Cardiac muscle cell (in vitro differentiated cells and primary cell): Measurements from ENCODE around the gene IGSF23. TPM values are rescaled to one million over a fixed set of nuclear protein-coding genes. Genes with fewer than 3 reads are reported as not detected.

Source experiments
- DNase-seq, 2 donors: peaks; one replicate each; pipeline versions ENCODE4 v3.0.0 to v3.0.0-alpha.2; 2010 to 2017; ENCODE audit warnings: low read depth in 1 of 2, low spot score in 1 of 2
- H3K27ac ChIP-seq: fragments of 200-600 bp; sonication (generic); 2 replicates; pipeline ENCODE4 v1.5.1; 2016
- H3K27me3 ChIP-seq: fragments of 200-600 bp; sonication (generic); 2 replicates; pipeline ENCODE4 v1.6.0; 2016; ENCODE audit warnings: control low read depth
- H3K36me3 ChIP-seq: fragments of 200-600 bp; sonication (generic); 2 replicates; pipeline ENCODE4 v1.5.1; 2016; ENCODE audit warnings: control low read depth
- H3K4me1 ChIP-seq: fragments of 200-600 bp; sonication (generic); 2 replicates; pipeline ENCODE4 v1.8.1; 2017; ENCODE audit warnings: low read depth, mild to moderate bottlenecking, mixed run types
- H3K4me3 ChIP-seq: fragments of 200-600 bp; sonication (generic); 2 replicates; pipeline ENCODE4 v1.5.1; 2016; ENCODE audit warnings: mild to moderate bottlenecking
- H3K9me3 ChIP-seq: fragments of 200-600 bp; sonication (generic); 2 replicates; pipeline ENCODE4 v1.5.1; 2017; ENCODE audit warnings: low read depth, mild to moderate bottlenecking, control low read depth
- polyA plus RNA-seq: library from polyadenylated mRNA; unstranded; fragments of >200 nt; fragmentation: Nextera tagmentation; extraction: Ambion mirVana; gene quantifications from 2 replicates; pipeline ENCODE4 v1.2.1, GENCODE V29; 2016
- total RNA-seq: library from RNA; depleted of rRNA; stranded (reverse); fragments of >200 nt; gene quantifications from 2 replicates; pipeline ENCODE4 v1.2.3, GENCODE V29; 2016
- TF ChIP-seq, protein P1 (sequence below): IDR thresholded peaks from 2 replicates; pipeline ENCODE4 v1.5.1; 2012; ENCODE audit warnings: low read depth, mild to moderate bottlenecking, low read length

The IGSF23 gene
- total and polyA plus RNA-seq, 2 experiments from 2014 or later = not detected

DNA sequence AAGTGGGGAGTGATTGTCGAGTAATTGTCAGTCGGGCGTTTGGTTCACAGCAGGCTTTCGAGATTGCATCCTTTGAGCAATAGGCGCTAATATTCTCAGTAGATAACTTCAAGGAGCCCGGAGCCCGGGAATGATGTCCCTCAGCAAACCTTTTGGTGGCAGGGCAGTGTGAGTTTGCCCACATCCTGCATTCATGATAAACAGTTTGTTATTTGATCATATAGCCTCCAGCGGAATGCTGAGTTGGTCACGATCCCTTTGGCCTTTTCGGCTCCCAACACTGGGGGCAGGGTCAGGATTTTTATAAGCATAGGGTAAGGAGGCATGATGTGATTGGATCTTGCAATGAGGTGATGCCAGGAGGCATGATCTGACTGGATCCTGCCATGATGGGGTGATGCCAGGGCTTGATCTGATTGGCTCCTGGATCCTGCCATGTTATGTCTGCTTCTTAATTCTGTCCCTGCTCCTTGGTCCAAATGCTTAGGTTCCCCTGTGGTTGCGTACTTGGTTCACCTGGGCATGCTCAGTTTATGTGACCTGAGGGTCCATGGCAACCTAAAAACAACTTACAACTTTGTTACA, 38.2 kb upstream of the IGSF23 start:
- Histone ChIP-seq H3K27ac (no peak overlapping the region), H3K4me3 (no peak overlapping the region), H3K4me1 (no peaks in the 10 kb centered on the region), H3K36me3 (no peaks in the 10 kb centered on the region), H3K9me3 (no peaks in the 10 kb centered on the region), H3K27me3 (no peaks in the 10 kb centered on the region)
- no peak for DNase-seq
- TF ChIP-seq, protein P1, sequence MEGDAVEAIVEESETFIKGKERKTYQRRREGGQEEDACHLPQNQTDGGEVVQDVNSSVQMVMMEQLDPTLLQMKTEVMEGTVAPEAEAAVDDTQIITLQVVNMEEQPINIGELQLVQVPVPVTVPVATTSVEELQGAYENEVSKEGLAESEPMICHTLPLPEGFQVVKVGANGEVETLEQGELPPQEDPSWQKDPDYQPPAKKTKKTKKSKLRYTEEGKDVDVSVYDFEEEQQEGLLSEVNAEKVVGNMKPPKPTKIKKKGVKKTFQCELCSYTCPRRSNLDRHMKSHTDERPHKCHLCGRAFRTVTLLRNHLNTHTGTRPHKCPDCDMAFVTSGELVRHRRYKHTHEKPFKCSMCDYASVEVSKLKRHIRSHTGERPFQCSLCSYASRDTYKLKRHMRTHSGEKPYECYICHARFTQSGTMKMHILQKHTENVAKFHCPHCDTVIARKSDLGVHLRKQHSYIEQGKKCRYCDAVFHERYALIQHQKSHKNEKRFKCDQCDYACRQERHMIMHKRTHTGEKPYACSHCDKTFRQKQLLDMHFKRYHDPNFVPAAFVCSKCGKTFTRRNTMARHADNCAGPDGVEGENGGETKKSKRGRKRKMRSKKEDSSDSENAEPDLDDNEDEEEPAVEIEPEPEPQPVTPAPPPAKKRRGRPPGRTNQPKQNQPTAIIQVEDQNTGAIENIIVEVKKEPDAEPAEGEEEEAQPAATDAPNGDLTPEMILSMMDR = no peak

DNA sequence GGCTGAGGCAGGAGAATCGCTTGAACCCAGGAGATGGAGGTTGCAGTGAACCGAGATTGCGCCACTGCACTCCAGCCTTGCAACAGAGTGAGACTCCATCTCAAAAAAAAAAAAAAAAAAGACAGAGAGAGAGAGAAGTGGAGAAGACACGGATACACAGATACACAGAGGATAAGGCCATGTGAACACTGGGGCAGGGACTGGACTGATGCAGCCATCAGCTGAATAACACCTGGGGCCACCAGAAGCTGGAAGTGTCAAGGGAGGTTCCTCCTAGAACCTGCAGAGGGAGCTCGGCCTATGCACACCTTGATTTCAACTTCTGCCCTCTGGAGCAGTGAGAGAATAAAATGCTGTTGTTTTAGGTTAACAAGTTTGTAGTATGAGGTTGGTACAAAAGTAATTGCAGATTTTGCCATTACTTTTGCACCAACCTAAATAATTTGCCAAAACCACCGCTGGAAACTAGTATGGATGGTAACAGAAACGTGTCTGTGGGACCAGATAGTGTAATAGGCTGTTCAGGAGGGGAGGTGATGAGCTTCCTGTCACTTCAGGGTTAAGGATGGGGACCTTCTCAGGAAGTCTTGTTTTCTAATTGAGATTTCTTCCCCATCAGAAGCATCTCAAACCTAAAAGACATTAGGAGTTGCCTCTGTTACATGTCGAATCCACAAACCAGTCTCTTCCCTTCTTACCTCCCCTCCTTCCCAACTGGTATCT, 36.4 kb upstream of the IGSF23 start:
- no peaks in the 10 kb centered on the region for H3K36me3 ChIP-seq
- H3K27ac ChIP-seq = no peak overlapping the region
- no peak overlapping the region for H3K4me3 ChIP-seq
- DNase-seq = peak in 1 of 2 donors; percentile 41
- H3K4me1 ChIP-seq = no peaks in the 10 kb centered on the region
- H3K9me3 ChIP-seq = no peaks in the 10 kb centered on the region
- TF ChIP-seq, protein P1 = peak; percentile 40
- H3K27me3 ChIP-seq = no peaks in the 10 kb centered on the region

GRCh38 chr19:44577566-44577874, 35.8 kb upstream of the IGSF23 start:
- H3K27ac ChIP-seq = no peak overlapping the region
- DNase-seq = no peak

DNA sequence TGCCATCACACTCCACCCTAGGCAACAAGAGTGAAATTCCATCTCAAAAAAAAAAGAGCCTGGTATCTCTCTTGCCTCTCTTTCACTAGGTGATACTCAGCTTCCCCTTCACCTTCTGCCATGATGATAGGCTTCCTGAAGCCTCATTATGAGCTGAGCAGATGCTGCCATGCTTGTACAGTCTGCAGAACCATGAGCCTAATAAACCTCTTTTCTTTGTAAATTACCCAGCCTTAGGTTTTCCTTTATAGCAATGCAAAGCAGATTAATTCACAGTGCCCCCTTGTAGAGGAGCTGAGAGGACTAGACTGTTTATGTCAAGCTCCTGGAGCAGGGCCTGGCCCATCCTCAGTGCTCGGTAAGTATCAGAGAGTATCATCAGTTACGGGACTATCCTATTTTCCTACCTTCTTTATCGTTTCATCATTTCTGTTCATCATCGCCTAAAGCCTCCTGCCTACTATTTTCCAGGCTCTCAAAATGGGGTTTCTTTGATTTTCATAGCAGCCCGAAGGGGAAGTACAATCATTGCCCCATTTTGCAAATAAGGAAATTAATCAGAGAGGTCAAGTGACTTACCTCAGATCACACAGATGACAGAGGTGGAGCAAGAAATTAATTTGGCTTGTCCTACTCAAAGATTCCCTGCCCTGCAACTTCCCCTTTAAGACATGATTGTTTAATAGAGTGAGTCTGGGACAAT, 33.5 kb upstream of the IGSF23 start:
- Histone ChIP-seq H3K4me1 (no peaks in the 10 kb centered on the region), H3K4me3 (no peak overlapping the region), H3K27me3 (no peaks in the 10 kb centered on the region), H3K27ac (no peak overlapping the region), H3K36me3 (no peaks in the 10 kb centered on the region), H3K9me3 (no peaks in the 10 kb centered on the region)
- no peak for DNase-seq
- TF ChIP-seq, protein P1 = no peak

More at GRCh38 chr19:44577566-44577874, 35.8 kb upstream of the IGSF23 start:
- TF ChIP-seq, protein P1 = no peak
- Histone ChIP-seq H3K9me3 (no peaks in the 10 kb centered on the region), H3K36me3 (no peaks in the 10 kb centered on the region), H3K4me1 (no peaks in the 10 kb centered on the region), H3K4me3 (no peak overlapping the region), H3K27me3 (no peaks in the 10 kb centered on the region)

DNA sequence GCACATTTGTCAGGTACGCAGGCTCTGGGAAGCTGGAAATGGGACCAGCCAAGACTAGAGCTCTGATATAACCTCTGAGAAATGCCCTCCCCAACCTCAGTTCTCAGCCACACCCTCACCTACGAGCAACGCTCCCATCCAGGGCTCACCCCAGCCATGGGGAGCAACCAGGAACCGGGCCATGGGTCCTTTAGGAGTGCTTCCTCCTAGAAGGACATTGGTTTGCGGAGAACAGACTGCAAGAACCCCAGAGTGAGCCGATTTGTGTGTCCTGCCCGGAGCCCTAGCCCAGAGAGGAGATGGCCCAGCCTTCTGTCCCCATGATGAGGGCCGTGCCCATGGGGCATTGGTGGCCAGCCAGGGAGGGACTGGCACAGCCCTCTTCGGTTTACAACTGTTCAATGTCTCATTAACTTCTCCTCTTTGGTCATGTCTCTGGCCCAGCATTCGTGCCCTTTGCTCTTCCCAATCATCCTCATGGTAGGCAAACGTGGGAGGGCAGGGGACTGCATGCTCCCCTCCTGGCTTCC, 32.9 kb upstream of the IGSF23 start:
- Histone ChIP-seq H3K4me3 (no peak overlapping the region), H3K27ac (no peak overlapping the region), H3K36me3 (no peaks in the 10 kb centered on the region), H3K4me1 (no peaks in the 10 kb centered on the region), H3K9me3 (no peaks in the 10 kb centered on the region), H3K27me3 (no peaks in the 10 kb centered on the region)
- no peak for DNase-seq
- TF ChIP-seq, protein P1 = no peak
